ENCODE results near the gene IRF8. TPM values are rescaled to one million over a fixed set of nuclear protein-coding genes. Genes with fewer than 3 reads are reported as not detected.

IRF8 gene
- polyA plus RNA-seq, 1 of the 3 experiments (the other 2 are of a cell fraction): not detected

GRCh38 chr16:85921026-85921425 is 22.1 kb downstream of the IRF8 start (continued):
- no peak for TF ChIP-seq CTCF (IDR thresholded peaks at IDR 0.05)
- no peak for TF ChIP-seq GABPA (IDR thresholded peaks at IDR 0.05; ENCODE audit: low read depth)
- TF ChIP-seq RFX5 (IDR thresholded peaks at IDR 0.05; ENCODE audit: low read length): no peak

- no peak overlapping the region for H3K27ac ChIP-seq (ENCODE audit: low read depth in 2 of 2, low read length in 1 of 2)
- H3K27me3 ChIP-seq (ENCODE audit: insufficient read depth): peaks cover 96% of the 10 kb centered on the region
- no peaks in the 10 kb centered on the region for H3K36me3 ChIP-seq (replicated peaks in 1 of 2; ENCODE audit: control insufficient read depth in 1 of 2, insufficient read depth in 2 of 2, low read length in 1 of 2)
- CTCF ChIA-PET: interaction anchor here (1.6 kb wide), 1 partner anchor 103 kb away, joined by 4 read pairs; no protein-coding TSS in a partner anchor
- WGBS (ENCODE audit: low lambda C conversion rate): 6% methylated on average over 21 of the region's 24 CpGs
- POLR2A ChIA-PET: no interaction called here
- no peaks in the 10 kb centered on the region for H4K20me1 ChIP-seq (ENCODE audit: insufficient read depth)
- H3K9me2 ChIP-seq: no peaks in the 10 kb centered on the region
- H3K4me2 ChIP-seq: no peak overlapping the region
- no peaks in the 10 kb centered on the region for H3K79me2 ChIP-seq (ENCODE audit: insufficient read depth)
- no peak overlapping the region for H3K4me3 ChIP-seq (ENCODE audit: low read depth in 2 of 2, low read length in 1 of 2)
- no peaks in the 10 kb centered on the region for H3K4me1 ChIP-seq (ENCODE audit: control insufficient read depth in 1 of 2, insufficient read depth in 2 of 2, low read depth in 1 of 2, low read length in 1 of 2)
- no peak overlapping the region for H2AFZ ChIP-seq (ENCODE audit: low read depth)
- TF ChIP-seq SIN3A (IDR thresholded peaks at IDR 0.05; ENCODE audit: borderline replicate concordance, low read depth, low read length) (no peak), RFX5 (IDR thresholded peaks at IDR 0.05; ENCODE audit: low read length) (no peak), PBX3 (IDR thresholded peaks at IDR 0.05) (no peak), RCOR1 (IDR thresholded peaks at IDR 0.05; ENCODE audit: low read length) (no peak), RXRA (IDR thresholded peaks at IDR 0.05; ENCODE audit: borderline replicate concordance, low read depth) (no peak), FOXM1 (IDR thresholded peaks at IDR 0.05; ENCODE audit: low read depth) (no peak), GABPA (IDR thresholded peaks at IDR 0.05; ENCODE audit: low read depth) (no peak), EZH2phosphoT487 (IDR thresholded peaks at IDR 0.05; ENCODE audit: borderline replicate concordance, low read depth) (no peak), MAX (IDR thresholded peaks at IDR 0.05; ENCODE audit: low read depth) (no peak), RAD21 (IDR thresholded peaks at IDR 0.05; ENCODE audit: low read length) (no peak), NFIC (IDR thresholded peaks at IDR 0.05; ENCODE audit: borderline replicate concordance) (no peak), FOSL2 (IDR thresholded peaks at IDR 0.05; ENCODE audit: borderline replicate concordance, low read depth) (no peak), EP300 (IDR thresholded peaks at IDR 0.05; ENCODE audit: borderline replicate concordance in 1 of 2, low read depth in 1 of 2, low read length in 1 of 2) (no peak), YY1 (IDR thresholded peaks at IDR 0.05; ENCODE audit: low read depth) (no peak)
- TF ChIP-seq, protein P1, sequence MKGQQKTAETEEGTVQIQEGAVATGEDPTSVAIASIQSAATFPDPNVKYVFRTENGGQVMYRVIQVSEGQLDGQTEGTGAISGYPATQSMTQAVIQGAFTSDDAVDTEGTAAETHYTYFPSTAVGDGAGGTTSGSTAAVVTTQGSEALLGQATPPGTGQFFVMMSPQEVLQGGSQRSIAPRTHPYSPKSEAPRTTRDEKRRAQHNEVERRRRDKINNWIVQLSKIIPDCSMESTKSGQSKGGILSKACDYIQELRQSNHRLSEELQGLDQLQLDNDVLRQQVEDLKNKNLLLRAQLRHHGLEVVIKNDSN (IDR thresholded peaks at IDR 0.05; ENCODE audit: borderline replicate concordance, low read depth): no peak
- TF ChIP-seq, protein P2, sequence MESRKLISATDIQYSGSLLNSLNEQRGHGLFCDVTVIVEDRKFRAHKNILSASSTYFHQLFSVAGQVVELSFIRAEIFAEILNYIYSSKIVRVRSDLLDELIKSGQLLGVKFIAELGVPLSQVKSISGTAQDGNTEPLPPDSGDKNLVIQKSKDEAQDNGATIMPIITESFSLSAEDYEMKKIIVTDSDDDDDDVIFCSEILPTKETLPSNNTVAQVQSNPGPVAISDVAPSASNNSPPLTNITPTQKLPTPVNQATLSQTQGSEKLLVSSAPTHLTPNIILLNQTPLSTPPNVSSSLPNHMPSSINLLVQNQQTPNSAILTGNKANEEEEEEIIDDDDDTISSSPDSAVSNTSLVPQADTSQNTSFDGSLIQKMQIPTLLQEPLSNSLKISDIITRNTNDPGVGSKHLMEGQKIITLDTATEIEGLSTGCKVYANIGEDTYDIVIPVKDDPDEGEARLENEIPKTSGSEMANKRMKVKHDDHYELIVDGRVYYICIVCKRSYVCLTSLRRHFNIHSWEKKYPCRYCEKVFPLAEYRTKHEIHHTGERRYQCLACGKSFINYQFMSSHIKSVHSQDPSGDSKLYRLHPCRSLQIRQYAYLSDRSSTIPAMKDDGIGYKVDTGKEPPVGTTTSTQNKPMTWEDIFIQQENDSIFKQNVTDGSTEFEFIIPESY (IDR thresholded peaks at IDR 0.05; ENCODE audit: borderline replicate concordance, low read depth): no peak
- DNase-seq: no peak
- H3K9me3 ChIP-seq: no peaks in the 10 kb centered on the region
- no peaks in the 10 kb centered on the region for H3F3A ChIP-seq (replicated peaks; ENCODE audit: insufficient read depth)
- H3K9ac ChIP-seq: no peak overlapping the region
Observed at GRCh38 chr16:85923153-85924021, 24.4 kb downstream of the IRF8 start.

Measured in SK-N-SH (cell line).